Esophagus squamous epithelium (tissue), 5 donors: Measurements from ENCODE around the gene ARPC1A. TPM values are rescaled to one million over a fixed set of nuclear protein-coding genes. Genes with fewer than 3 reads are reported as not detected.
"Not testable (repeated sequence)": the region's sequence is repeated elsewhere in the genome, so short reads cannot be mapped to it uniquely, and the experiment has no call there.

Source experiments
- DNase-seq: peaks from one replicate; lab custom pipeline; 2025; lab: John Stamatoyannopoulos, UW
- H3K27ac ChIP-seq, 4 donors: fragments of 200-600 bp; sonication (generic); one replicate each; pipeline ENCODE4 v1.5.1; 2016 to 2019; ENCODE audit warnings: mild to moderate bottlenecking in 1 of 4
- H3K27me3 ChIP-seq, 4 donors: fragments of 200-600 bp; sonication (generic); 1 replicate in 3 of 4; 2 replicates in 1 of 4; pipeline versions ENCODE4 v1.5.1 to v1.6.0; 2017 to 2021; ENCODE audit warnings: antibody characterized with exemption in 1 of 4
- H3K36me3 ChIP-seq, 3 donors: fragments of 200-600 bp; sonication (generic); one replicate each; pipeline ENCODE4 v1.5.1; 2016 to 2019
- H3K4me1 ChIP-seq, 3 donors: fragments of 200-600 bp; sonication (generic); one replicate each; pipeline ENCODE4 v1.5.1; 2017 to 2019
- H3K4me3 ChIP-seq, 4 donors: fragments of 200-600 bp; sonication (generic); 1 replicate in 3 of 4; 2 replicates in 1 of 4; pipeline ENCODE4 v1.5.1; 2016 to 2019; ENCODE audit warnings: mild to moderate bottlenecking in 2 of 4, moderate library complexity in 1 of 4
- H3K9me3 ChIP-seq, 3 donors: fragments of 200-600 bp; sonication (generic); one replicate each; pipeline ENCODE4 v1.5.1; 2016 to 2019
- CTCF ChIP-seq, 6 experiments: fragments of 450-650 bp in 4 of 6; fragments of 200-600 bp in 2 of 6; sonication (generic) in 2 of 6; IDR thresholded peaks; one replicate each; pipeline ENCODE4 v1.5.1; 2016 to 2019; ENCODE audit warnings: antibody characterized with exemption in 6 of 6, mild to moderate bottlenecking in 4 of 6, moderate library complexity in 4 of 6
- POLR2A ChIP-seq, 4 donors: fragments of 450-650 bp; IDR thresholded peaks; one replicate each; pipeline ENCODE4 v1.6.1; 2017; ENCODE audit warnings: antibody characterized with exemption in 4 of 4, mild to moderate bottlenecking in 4 of 4, moderate library complexity in 3 of 4
- WGBS, 2 donors: methylation state at CpG; one replicate each; pipeline ENCODE4 v1.1.5; 2018; 5-methylcytosine and 5-hydroxymethylcytosine counted together
- intact Hi-C: fragments of 100-400 bp; cut with DNase I; formaldehyde crosslinking; loops from one replicate; pipeline ENCODE4 v1.15.0; 2022
- total RNA-seq, 4 donors: library from RNA; depleted of rRNA; stranded (reverse); fragments of >200 nt; gene quantifications; one replicate each; pipeline ENCODE4 v1.1.0, GENCODE V29; 2016
- donor health status: DM: yes; HTN: yes; CAD: no.

Gene ARPC1A
- total RNA-seq, 4 donors from 2014 or later = 114 to 155 (median 154) TPM

DNA sequence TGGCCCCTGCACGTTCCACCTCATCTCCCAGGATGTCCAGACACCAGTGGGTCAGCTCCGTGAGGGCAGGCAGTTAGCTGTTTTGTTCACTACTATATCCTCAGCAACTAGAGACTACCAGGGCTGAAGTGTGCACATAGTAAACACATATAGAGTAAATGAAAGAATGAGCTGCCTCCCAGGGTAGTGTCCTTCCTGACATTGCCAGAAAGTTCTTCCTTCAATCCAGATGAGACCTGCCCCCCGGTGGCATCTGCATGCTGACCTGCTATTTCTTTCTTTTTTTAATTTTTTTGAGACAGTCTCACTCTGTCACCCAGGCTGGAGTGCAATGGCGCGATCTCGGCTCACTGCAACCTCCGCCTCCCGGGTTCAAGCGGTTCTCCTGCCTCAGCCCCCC lies 14.0 kb upstream of the ARPC1A start:
- Histone ChIP-seq H3K4me3 (no peak overlapping the region), H3K36me3 (no peaks in the 10 kb centered on the region), H3K9me3 (peaks cover 0 to 6% (median 5%) of the 10 kb centered on the region in 3 donors), H3K27me3 (no peaks in the 10 kb centered on the region), H3K4me1 (peaks cover 0 to 22% (median 4%) of the 10 kb centered on the region in 3 donors), H3K27ac (no peak overlapping the region)
- TF ChIP-seq CTCF (IDR thresholded peaks at IDR 0.05) (no peak), POLR2A (IDR thresholded peaks at IDR 0.05) (no peak)
- no peak for DNase-seq
- intact Hi-C loops = loop anchor here (2.0 kb wide), 1 partner anchor 271 kb away; no protein-coding TSS in a partner anchor
- WGBS, 2 donors = 89 to 96% methylated on average over 8 of the region's 9 CpGs

DNA sequence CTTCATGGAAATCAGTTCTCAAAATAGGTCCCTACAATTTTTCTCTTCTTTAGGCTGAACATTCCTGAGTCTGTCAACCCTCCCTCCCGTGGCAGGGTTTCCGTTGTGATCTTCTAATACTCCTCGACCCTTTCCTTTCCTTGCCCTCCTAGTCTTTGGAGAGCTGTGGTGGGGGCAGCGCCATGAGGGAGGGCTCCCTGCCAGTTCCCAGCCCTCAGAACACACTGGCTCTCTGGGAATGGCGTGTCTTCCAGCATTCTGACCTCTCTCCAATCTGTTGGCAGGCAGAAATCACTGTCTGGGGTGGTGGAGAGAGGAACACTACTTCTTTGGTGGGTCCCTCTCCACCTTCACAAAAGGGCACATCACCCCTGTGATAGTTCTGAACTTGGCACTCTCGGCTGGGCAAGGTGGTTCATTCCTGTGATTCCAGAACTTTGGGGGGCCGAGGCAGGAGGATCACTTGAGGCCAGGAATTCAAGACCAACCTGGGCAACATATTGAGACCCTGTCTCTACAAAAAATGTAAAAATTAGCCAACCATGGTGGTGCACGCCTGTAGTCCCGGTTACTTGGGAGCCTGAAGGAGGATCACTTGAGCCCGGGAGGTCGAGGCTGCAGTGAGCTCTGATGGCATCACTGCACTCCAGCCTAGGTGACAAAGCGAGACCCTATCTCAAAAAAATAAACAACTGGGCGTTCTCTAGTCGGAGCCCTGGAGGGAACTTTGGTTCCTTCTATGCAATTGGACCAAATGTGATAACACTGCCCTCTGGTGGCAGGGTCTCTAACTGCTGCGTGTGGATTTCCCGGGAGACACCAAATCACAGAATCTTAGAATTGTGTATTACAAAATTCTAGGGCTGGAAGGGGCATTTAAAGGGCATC lies 13.1 kb upstream of the ARPC1A start:
- H3K4me1 ChIP-seq = peaks cover 0 to 22% (median 4%) of the 10 kb centered on the region in 3 donors
- intact Hi-C loops = loop anchor here (2.0 kb wide), 1 partner anchor 272 kb away; no protein-coding TSS in a partner anchor
- H3K27me3 ChIP-seq = no peaks in the 10 kb centered on the region
- no peak for DNase-seq
- H3K4me3 ChIP-seq = peak overlapping the region in 1 of 4 donors; percentile 10
- H3K27ac ChIP-seq = no peak overlapping the region
- no peaks in the 10 kb centered on the region for H3K36me3 ChIP-seq
- TF ChIP-seq POLR2A (IDR thresholded peaks at IDR 0.05) (no peak), CTCF (IDR thresholded peaks at IDR 0.05) (peak; percentile 79 to 95 (median 92))
- 27 to 37% methylated on average over 13 to 15 of the region's 16 CpGs for WGBS, 2 donors
- H3K9me3 ChIP-seq = peaks cover 0 to 6% (median 5%) of the 10 kb centered on the region in 3 donors

DNA sequence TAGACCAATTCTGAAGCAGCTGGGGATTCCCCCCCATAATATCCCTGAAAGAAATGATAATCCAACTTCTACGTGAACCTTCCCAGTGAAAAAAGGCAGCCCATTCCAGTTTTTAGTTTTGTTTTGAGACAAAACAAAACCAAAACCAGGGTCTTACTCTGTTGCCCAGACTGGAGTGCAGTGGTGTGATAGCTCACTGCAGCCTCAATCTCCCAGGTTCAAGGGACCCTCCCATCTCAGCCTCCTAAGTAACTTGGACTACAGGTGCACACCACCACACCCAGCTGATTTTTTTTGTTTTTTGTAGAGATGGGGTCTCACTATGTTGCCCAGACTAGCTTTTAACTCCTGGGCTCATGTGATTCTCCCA lies 12.5 kb upstream of the ARPC1A start:
- no peak for DNase-seq
- Histone ChIP-seq H3K9me3 (peaks cover 0 to 6% (median 5%) of the 10 kb centered on the region in 3 donors), H3K4me1 (peaks cover 0 to 22% (median 4%) of the 10 kb centered on the region in 3 donors), H3K27me3 (no peaks in the 10 kb centered on the region), H3K27ac (no peak overlapping the region), H3K4me3 (peak overlapping the region in 1 of 4 donors; percentile 10), H3K36me3 (no peaks in the 10 kb centered on the region)
- WGBS, 2 donors = 11 to 20% methylated on average over 1 of the region's 1 CpG
- no peak for TF ChIP-seq POLR2A (IDR thresholded peaks at IDR 0.05)
- no peak for TF ChIP-seq CTCF (IDR thresholded peaks at IDR 0.05)
- intact Hi-C loops = loop anchor here (2.0 kb wide), 1 partner anchor 272 kb away; no protein-coding TSS in a partner anchor

DNA sequence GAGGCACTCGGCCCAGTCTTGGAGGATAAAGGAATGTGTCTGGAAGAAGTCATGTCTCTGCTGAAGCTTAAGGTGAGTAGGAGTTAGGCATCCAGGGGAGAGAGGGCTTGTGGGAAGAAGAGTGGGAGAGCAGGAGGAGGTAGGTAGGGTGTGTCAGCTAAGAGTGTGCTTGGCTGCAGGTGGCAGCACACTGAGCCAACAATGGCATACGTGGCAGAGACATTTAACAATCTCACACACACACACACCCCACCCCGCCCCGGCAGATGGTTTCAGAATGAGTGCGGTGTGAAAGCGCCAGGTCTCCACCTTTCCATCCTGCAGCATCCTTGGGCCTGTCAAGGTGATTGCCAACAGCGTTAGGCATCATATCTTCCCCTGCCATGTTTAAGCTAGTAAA lies 11.2 kb upstream of the ARPC1A start:
- intact Hi-C loops = no loop called here
- Histone ChIP-seq H3K4me3 (no peak overlapping the region), H3K36me3 (no peaks in the 10 kb centered on the region), H3K4me1 (peaks cover 0 to 22% (median 4%) of the 10 kb centered on the region in 3 donors), H3K9me3 (peaks cover 0 to 6% (median 5%) of the 10 kb centered on the region in 3 donors), H3K27ac (peak overlapping the region in 2 of 4 donors; percentile 63 to 68), H3K27me3 (no peaks in the 10 kb centered on the region)
- 28% methylated on average over 5 to 7 of the region's 7 CpGs for WGBS, 2 donors
- DNase-seq = no peak
- no peak for TF ChIP-seq POLR2A (IDR thresholded peaks at IDR 0.05)
- peak in 1 of 6 experiments; percentile 7 for TF ChIP-seq CTCF (IDR thresholded peaks at IDR 0.05)

DNA sequence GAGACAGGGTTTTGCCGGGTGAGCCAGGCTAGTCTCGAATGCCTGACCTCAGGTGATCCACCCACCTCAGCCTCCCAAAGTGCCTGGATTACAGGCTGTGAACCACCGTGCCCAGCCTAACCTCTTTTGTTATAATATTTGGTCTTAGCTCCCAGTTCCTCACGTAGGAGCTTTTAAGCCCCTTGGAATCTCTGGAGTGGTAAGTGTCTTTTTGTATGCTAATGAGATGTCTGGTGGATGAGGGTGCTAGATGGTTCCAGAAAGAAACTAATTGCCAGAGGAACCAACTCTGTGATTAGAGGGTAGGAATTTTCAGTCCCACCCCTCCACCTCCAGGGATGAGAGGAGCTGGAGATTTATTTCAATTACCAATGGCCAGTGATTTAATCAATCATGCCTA lies 5.3 kb upstream of the ARPC1A start:
- no peak for TF ChIP-seq CTCF (IDR thresholded peaks at IDR 0.05)
- no peak for TF ChIP-seq POLR2A (IDR thresholded peaks at IDR 0.05)
- H3K27me3 ChIP-seq = no peaks in the 10 kb centered on the region
- WGBS, 2 donors = 57 to 75% methylated on average over 1 to 4 of the region's 4 CpGs
- peaks cover 7 to 10% (median 10%) of the 10 kb centered on the region in 3 donors for H3K4me1 ChIP-seq
- no peak for DNase-seq
- no peak overlapping the region for H3K27ac ChIP-seq
- intact Hi-C loops = no loop called here
- H3K9me3 ChIP-seq = no peaks in the 10 kb centered on the region
- no peaks in the 10 kb centered on the region for H3K36me3 ChIP-seq
- H3K4me3 ChIP-seq = no peak overlapping the region

DNA sequence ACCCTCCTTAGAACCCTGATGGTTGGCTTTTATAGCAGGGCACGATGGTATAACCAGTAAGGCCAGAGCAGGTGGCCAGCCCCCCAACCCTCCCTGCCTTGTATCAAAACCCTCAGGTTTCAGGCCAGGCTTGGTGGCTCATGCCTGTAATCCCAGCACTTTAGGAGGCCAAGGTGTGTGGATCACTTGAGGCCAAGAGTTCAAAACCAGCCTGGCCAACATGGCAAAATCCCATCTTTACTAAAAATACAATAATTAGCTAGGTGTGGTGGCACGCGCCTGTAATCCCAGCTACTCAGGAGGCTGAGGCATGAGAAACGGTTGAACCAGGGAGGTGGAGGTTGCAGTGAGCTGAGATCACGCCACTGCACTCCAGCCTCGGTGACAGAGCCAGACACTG lies 3.0 kb upstream of the ARPC1A start:
- H3K27me3 ChIP-seq, H3K27ac ChIP-seq, H3K4me3 ChIP-seq, H3K36me3 ChIP-seq, H3K9me3 ChIP-seq, intact Hi-C loops, DNase-seq: not testable (repeated sequence)
- peaks cover 16 to 24% (median 22%) of the 10 kb centered on the region in 3 donors for H3K4me1 ChIP-seq
- WGBS, 2 donors = 88 to 98% methylated on average over 6 of the region's 6 CpGs
